RWPE2 (cell line): Measurements from ENCODE around the gene CCT2.

Source experiments
- ATAC-seq: fragments of 200-7000 bp; cut with Tn5 transposase; 3 replicates; pipeline ENCODE4 v1.9.1; 2021; ENCODE audit warnings: low read depth
- DNase-seq: peaks from one replicate; pipeline ENCODE4 v3.0.0-alpha.2; 2020; ENCODE audit warnings: low spot score
- H3K27ac ChIP-seq: fragments of 450-650 bp; 2 replicates; pipeline ENCODE4 v1.5.1; 2017; ENCODE audit warnings: mild to moderate bottlenecking; ENCODE audit not compliant: poor library complexity, severe bottlenecking
- H3K27me3 ChIP-seq: fragments of 250-450 bp; sonication (Bioruptor Pico); 2 replicates; pipeline ENCODE4 v1.5.1; 2021; ENCODE audit warnings: mild to moderate bottlenecking, moderate library complexity; ENCODE audit not compliant: insufficient read depth, poor library complexity, severe bottlenecking
- H3K36me3 ChIP-seq: fragments of 250-450 bp; sonication (Bioruptor Pico); 2 replicates; pipeline ENCODE4 v1.5.1; 2020; ENCODE audit warnings: low read depth, mild to moderate bottlenecking, moderate library complexity
- H3K4me1 ChIP-seq: fragments of 250-450 bp; sonication (Bioruptor Pico); 2 replicates; pipeline ENCODE4 v1.5.1; 2021; ENCODE audit warnings: mild to moderate bottlenecking, moderate library complexity; ENCODE audit not compliant: insufficient read depth, poor library complexity, severe bottlenecking
- H3K4me3 ChIP-seq: fragments of 250-450 bp; sonication (Bioruptor Pico); 2 replicates; pipeline ENCODE4 v1.5.1; 2021; ENCODE audit warnings: mild to moderate bottlenecking, moderate library complexity; ENCODE audit not compliant: severe bottlenecking
- H3K9me3 ChIP-seq: fragments of 250-450 bp; sonication (Bioruptor Pico); 2 replicates; pipeline ENCODE4 v1.5.1; 2021; ENCODE audit warnings: mild to moderate bottlenecking, moderate library complexity; ENCODE audit not compliant: severe bottlenecking
- CTCF ChIP-seq: fragments of 450-650 bp; IDR thresholded peaks from one replicate; pipeline ENCODE4 v1.5.1; 2017; ENCODE audit warnings: mild to moderate bottlenecking, moderate library complexity; ENCODE audit not compliant: poor library complexity, severe bottlenecking

The CCT2 gene

DNA sequence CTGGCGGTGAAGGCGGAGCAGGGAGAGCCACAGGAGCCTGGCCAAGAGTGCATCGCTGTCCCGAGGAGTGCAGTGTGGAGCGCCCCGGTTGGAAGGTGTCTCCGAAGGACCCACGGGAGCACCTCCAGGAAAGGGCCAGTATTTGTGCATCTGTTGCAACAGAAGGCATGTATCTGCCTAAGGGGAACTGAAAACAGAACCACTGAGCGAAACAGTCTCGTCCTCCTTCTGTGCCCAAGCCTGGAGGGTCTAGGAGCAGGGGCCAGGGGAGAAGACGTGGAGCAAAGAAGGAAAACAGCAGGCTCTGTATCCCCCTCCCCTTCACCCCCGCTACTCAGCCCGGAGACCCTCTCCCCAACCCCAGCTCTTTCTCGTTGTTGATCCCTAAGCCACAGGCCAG lies 30.8 kb downstream of the CCT2 start:
- no peaks in the 10 kb centered on the region for H3K4me1 ChIP-seq
- no peak for TF ChIP-seq CTCF
- H3K27ac ChIP-seq: no peak overlapping the region
- H3K27me3 ChIP-seq: no peaks in the 10 kb centered on the region
- no peaks in the 10 kb centered on the region for H3K36me3 ChIP-seq
- ATAC-seq: no peak; the same call in 2 of the 3 replicates
- no peak for DNase-seq
- no peak overlapping the region for H3K4me3 ChIP-seq
- H3K9me3 ChIP-seq: no peaks in the 10 kb centered on the region

GRCh38 chr12:69619050-69619449 lies 33.8 kb downstream of the CCT2 start:
- Histone ChIP-seq H3K9me3 (no peaks in the 10 kb centered on the region), H3K4me1 (no peaks in the 10 kb centered on the region), H3K4me3 (no peak overlapping the region), H3K36me3 (no peaks in the 10 kb centered on the region), H3K27me3 (no peaks in the 10 kb centered on the region), H3K27ac (no peak overlapping the region)
- DNase-seq (no peak), ATAC-seq (no peak)
- TF ChIP-seq CTCF: no peak

DNA sequence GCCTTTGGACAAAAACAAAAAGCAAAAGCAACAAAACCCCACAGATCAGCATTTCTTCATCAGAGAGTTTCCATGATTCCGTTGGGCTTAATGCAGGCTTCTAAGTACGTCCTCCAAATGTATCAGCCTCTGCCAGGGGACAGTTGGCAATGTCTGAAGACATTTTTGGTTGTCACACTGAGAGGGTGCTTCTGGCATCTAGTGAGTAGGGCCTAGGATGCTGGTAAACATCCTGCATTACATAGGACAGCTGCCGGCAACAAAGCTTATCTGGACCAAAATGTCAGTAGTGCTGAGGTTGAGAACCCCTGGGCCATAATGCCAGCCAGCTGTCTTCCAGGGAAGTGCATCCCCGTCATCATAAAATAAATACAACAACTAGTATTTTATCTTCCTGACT lies 34.8 kb downstream of the CCT2 start:
- Histone ChIP-seq H3K27ac (no peak overlapping the region), H3K27me3 (no peaks in the 10 kb centered on the region), H3K36me3 (no peaks in the 10 kb centered on the region), H3K9me3 (no peaks in the 10 kb centered on the region), H3K4me1 (no peaks in the 10 kb centered on the region), H3K4me3 (no peak overlapping the region)
- ATAC-seq: no peak
- no peak for TF ChIP-seq CTCF
- no peak for DNase-seq

DNA sequence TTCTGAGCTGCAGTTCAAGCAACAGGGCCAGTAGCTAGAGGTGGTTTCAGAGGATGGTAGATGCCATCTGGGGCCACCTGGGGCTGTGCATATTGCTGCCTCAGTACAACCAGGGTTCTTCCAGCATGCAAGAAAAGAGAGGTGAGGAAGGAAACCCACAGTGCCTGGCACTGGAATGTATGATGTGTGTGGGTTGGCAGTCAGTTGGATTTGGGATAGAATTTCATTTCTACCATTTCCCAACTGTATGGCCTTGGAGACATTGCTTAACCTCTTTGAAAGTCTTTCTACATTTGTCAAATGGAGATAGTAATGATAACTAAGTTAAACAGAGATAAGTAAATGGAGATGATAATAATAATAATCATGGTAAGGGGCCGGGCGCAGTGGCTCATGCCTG lies 35.7 kb downstream of the CCT2 start:
- no peaks in the 10 kb centered on the region for H3K36me3 ChIP-seq
- no peak for TF ChIP-seq CTCF
- H3K9me3 ChIP-seq: no peaks in the 10 kb centered on the region
- no peaks in the 10 kb centered on the region for H3K4me1 ChIP-seq
- H3K27ac ChIP-seq: no peak overlapping the region
- ATAC-seq (no peak), DNase-seq (no peak)
- H3K4me3 ChIP-seq: no peak overlapping the region
- no peaks in the 10 kb centered on the region for H3K27me3 ChIP-seq

DNA sequence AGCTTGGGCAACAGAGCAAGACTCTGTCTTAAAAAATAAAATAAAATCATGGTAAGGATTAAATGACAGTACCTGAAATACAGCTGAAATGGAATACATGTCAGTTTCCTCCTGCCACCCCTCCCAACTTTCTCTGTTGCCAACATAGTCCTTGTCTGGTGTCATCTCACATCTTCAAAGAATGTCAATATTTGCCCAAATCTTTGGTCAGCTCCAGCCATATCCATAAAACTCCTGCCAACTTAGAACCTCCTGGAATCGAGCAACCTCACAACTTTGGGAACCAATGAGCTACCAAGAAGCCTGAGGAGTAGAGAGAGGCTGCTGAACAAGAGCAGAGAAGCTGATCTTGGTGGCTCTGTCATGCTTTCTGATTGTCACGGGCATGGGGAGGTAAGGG lies 36.3 kb downstream of the CCT2 start:
- no peaks in the 10 kb centered on the region for H3K9me3 ChIP-seq
- no peak for ATAC-seq
- H3K4me1 ChIP-seq: no peaks in the 10 kb centered on the region
- H3K27ac ChIP-seq: no peak overlapping the region
- no peaks in the 10 kb centered on the region for H3K27me3 ChIP-seq
- no peak for TF ChIP-seq CTCF
- no peak overlapping the region for H3K4me3 ChIP-seq
- H3K36me3 ChIP-seq: no peaks in the 10 kb centered on the region
- DNase-seq: no peak
